ENCODE measurements around the gene ADRB1.

Gene ADRB1

DNA sequence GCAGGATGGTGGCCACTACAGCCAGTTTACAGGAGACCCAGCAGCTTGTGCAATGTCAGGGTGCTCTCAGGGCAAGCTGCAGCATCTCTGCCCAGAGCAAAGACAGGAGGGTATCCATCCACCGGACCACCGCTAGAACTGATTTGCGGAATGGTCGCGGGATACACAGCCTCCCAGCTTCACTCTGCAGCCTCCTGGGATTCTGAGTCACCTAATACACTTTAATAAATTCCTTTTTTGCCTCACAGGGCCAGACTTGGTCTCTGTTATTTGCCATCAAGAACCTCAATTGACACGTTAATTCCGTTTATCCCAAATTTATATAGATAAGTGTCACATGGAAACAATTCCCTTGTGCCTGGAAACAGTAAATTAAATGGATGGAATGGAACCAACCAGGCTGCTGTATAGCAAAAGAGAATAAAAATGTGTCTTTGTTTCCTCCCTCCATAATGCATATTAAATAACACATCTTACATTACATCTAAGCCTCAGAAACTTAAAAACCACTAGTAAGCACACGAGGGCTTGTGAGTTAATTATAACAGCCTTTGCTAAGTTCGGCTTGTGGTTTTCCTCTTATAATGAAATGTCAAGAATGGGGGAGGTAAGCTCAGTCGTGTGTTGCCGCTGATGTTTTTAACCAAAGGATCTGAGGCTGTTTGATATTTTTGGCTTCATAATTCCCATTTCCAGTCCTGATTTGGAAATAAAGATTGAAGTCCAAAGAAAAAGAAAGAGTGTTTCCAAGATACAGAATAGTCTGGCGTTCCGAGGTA is 52.1 kb downstream of the ADRB1 start:
- DNase-seq = no peak

All from right forelimb (tissue), 1 donor.